Activated CD8-positive, alpha-beta T cell treated with anti-CD3 and anti-CD28 coated beads, Interleukin-2, amount 10 ng/mL, durations not matched to agents 7 days and 5 days (primary cell): ENCODE results near the gene TPM1. TPM values are rescaled to one million over a fixed set of nuclear protein-coding genes. Genes with fewer than 3 reads are reported as not detected.

Experiments used
- ATAC-seq: fragments of 150-1000 bp; cut with Tn5 transposase; one replicate; pipeline ENCODE4 v1.10.0; 2021; ENCODE audit warnings: moderate library complexity
- CTCF ChIA-PET: fragments of 350-600 bp; sonication (Branson Sonifier 250); formaldehyde crosslinking; loops from one replicate; lab custom pipeline; 2021; ENCODE audit warnings: antibody characterized with exemption; lab: Charles Lee
- POLR2A ChIA-PET: fragments of 350-600 bp; sonication (Branson Sonifier 250); formaldehyde crosslinking; loops from one replicate; lab custom pipeline; 2021; ENCODE audit warnings: antibody characterized with exemption; lab: Charles Lee
- DNase-seq: peaks from one replicate; pipeline ENCODE4 v3.0.0-alpha.2; 2020
- H3K27ac Mint-ChIP-seq: one replicate; pipeline ENCODE4 v1.8.0; 2021; ENCODE audit warnings: mild to moderate bottlenecking, mixed read lengths
- H3K27me3 Mint-ChIP-seq: one replicate; pipeline ENCODE4 v1.8.0; 2021; ENCODE audit warnings: low read depth, mixed read lengths
- H3K36me3 Mint-ChIP-seq: one replicate; pipeline ENCODE4 v1.8.0; 2021; ENCODE audit warnings: low read depth, mixed read lengths
- H3K4me1 Mint-ChIP-seq: one replicate; pipeline ENCODE4 v1.8.0; 2021; ENCODE audit warnings: low read depth, mixed read lengths
- H3K4me3 Mint-ChIP-seq: one replicate; pipeline ENCODE4 v1.8.0; 2021; ENCODE audit warnings: mild to moderate bottlenecking, mixed read lengths
- H3K9me3 Mint-ChIP-seq: one replicate; pipeline ENCODE4 v1.8.0; 2022; ENCODE audit warnings: mixed read lengths; ENCODE audit not compliant: insufficient read depth
- total RNA-seq, 2 experiments: library from RNA; stranded (reverse); gene quantifications; one replicate each; pipeline ENCODE4 v1.2.3, GENCODE V29; 2021

The TPM1 gene
- total RNA-seq, 2 experiments from 2014 or later: 7.4 to 7.8 TPM

GRCh38 chr15:63083044-63083443 is 40.5 kb downstream of the TPM1 start:
- DNase-seq (no peak), ATAC-seq (no peak)
- H3K4me3 Mint-ChIP-seq: no peak overlapping the region
- ChIA-PET CTCF (no interaction called here), POLR2A (no interaction called here)
- no peaks in the 10 kb centered on the region for H3K9me3 Mint-ChIP-seq
- H3K4me1 Mint-ChIP-seq: no peaks in the 10 kb centered on the region
- H3K27ac Mint-ChIP-seq: no peak overlapping the region
- H3K27me3 Mint-ChIP-seq: peaks cover 5% of the 10 kb centered on the region
- no peaks in the 10 kb centered on the region for H3K36me3 Mint-ChIP-seq

- Mint-ChIP-seq H3K9me3 (no peaks in the 10 kb centered on the region), H3K27ac (no peak overlapping the region), H3K4me1 (no peaks in the 10 kb centered on the region), H3K36me3 (no peaks in the 10 kb centered on the region), H3K4me3 (no peak overlapping the region), H3K27me3 (peaks cover 5% of the 10 kb centered on the region)
- no peak for ATAC-seq
- no peak for DNase-seq
- ChIA-PET POLR2A (no interaction called here), CTCF (no interaction called here)
Measured at GRCh38 chr15:63083541-63083940, 41.0 kb downstream of the TPM1 start.

GRCh38 chr15:63084806-63085205 is 42.3 kb downstream of the TPM1 start:
- ATAC-seq (no peak), DNase-seq (no peak)
- H3K4me3 Mint-ChIP-seq: no peak overlapping the region
- no peaks in the 10 kb centered on the region for H3K36me3 Mint-ChIP-seq
- H3K9me3 Mint-ChIP-seq: no peaks in the 10 kb centered on the region
- peaks cover 1% of the 10 kb centered on the region for H3K27me3 Mint-ChIP-seq
- no peak overlapping the region for H3K27ac Mint-ChIP-seq
- CTCF ChIA-PET: no interaction called here
- POLR2A ChIA-PET: no interaction called here
- peaks cover 7% of the 10 kb centered on the region for H3K4me1 Mint-ChIP-seq

GRCh38 chr15:63085289-63085688 is 42.7 kb downstream of the TPM1 start:
- H3K4me3 Mint-ChIP-seq: no peak overlapping the region
- POLR2A ChIA-PET: no interaction called here

DNA sequence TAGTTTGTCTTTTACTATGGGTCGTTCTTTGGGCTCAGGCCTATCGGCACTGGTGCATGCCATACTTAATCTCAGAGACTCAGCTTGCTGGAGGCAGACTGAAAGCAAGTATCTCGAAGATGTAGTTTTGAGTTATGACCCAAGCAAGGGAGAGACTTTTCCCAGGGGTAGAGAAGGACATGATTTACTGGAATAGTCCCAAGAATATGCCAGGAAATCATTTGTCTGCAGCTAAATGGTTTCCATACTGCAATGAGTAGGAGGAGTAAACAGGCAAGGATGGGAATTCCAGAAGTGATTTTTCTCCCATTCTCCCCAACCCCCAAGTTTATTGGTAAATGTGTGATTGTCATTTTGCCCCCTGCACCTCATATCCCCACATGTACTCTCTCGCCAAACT is 43.7 kb downstream of the TPM1 start:
- POLR2A ChIA-PET: no interaction called here

More at GRCh38 chr15:63085289-63085688, 42.7 kb downstream of the TPM1 start:
- H3K36me3 Mint-ChIP-seq: no peaks in the 10 kb centered on the region
- DNase-seq: no peak
- H3K4me1 Mint-ChIP-seq: peaks cover 7% of the 10 kb centered on the region
- no peak for ATAC-seq
- CTCF ChIA-PET: no interaction called here
- peaks cover 1% of the 10 kb centered on the region for H3K27me3 Mint-ChIP-seq
- H3K27ac Mint-ChIP-seq: no peak overlapping the region
- no peaks in the 10 kb centered on the region for H3K9me3 Mint-ChIP-seq

GRCh38 chr15:63086947-63087346 is 44.4 kb downstream of the TPM1 start:
- ChIA-PET CTCF (no interaction called here), POLR2A (no interaction called here)
- no peak overlapping the region for H3K4me3 Mint-ChIP-seq
- H3K27me3 Mint-ChIP-seq: peaks cover 1% of the 10 kb centered on the region
- H3K36me3 Mint-ChIP-seq: no peaks in the 10 kb centered on the region
- DNase-seq: no peak
- H3K4me1 Mint-ChIP-seq: peaks cover 7% of the 10 kb centered on the region
- H3K9me3 Mint-ChIP-seq: no peaks in the 10 kb centered on the region
- no peak for ATAC-seq
- H3K27ac Mint-ChIP-seq: no peak overlapping the region

More for the DNA sequence above, 43.7 kb downstream of the TPM1 start:
- no peak for ATAC-seq
- Mint-ChIP-seq H3K36me3 (no peaks in the 10 kb centered on the region), H3K9me3 (no peaks in the 10 kb centered on the region), H3K27me3 (peaks cover 1% of the 10 kb centered on the region), H3K27ac (no peak overlapping the region), H3K4me3 (no peak overlapping the region), H3K4me1 (peaks cover 7% of the 10 kb centered on the region)
- CTCF ChIA-PET: interaction anchor here (0.7 kb wide), 1 partner anchor 9 kb away, joined by 3 read pairs; no protein-coding TSS in a partner anchor
- DNase-seq: no peak

- POLR2A ChIA-PET: interaction anchor here (0.6 kb wide), 1 partner anchor 66 kb away, joined by 3 read pairs; no protein-coding TSS in a partner anchor
- DNase-seq (no peak), ATAC-seq (no peak)
- H3K36me3 Mint-ChIP-seq: no peaks in the 10 kb centered on the region
- H3K4me3 Mint-ChIP-seq: no peak overlapping the region
- no peak overlapping the region for H3K27ac Mint-ChIP-seq
- CTCF ChIA-PET: interaction anchor here (8.3 kb wide), 1 partner anchor 41 kb away, joined by 90 read pairs; no protein-coding TSS in a partner anchor
- H3K27me3 Mint-ChIP-seq: peaks cover 1% of the 10 kb centered on the region
- no peaks in the 10 kb centered on the region for H3K9me3 Mint-ChIP-seq
- H3K4me1 Mint-ChIP-seq: peaks cover 10% of the 10 kb centered on the region
Measured at GRCh38 chr15:63088533-63089245, 46.1 kb downstream of the TPM1 start.

DNA sequence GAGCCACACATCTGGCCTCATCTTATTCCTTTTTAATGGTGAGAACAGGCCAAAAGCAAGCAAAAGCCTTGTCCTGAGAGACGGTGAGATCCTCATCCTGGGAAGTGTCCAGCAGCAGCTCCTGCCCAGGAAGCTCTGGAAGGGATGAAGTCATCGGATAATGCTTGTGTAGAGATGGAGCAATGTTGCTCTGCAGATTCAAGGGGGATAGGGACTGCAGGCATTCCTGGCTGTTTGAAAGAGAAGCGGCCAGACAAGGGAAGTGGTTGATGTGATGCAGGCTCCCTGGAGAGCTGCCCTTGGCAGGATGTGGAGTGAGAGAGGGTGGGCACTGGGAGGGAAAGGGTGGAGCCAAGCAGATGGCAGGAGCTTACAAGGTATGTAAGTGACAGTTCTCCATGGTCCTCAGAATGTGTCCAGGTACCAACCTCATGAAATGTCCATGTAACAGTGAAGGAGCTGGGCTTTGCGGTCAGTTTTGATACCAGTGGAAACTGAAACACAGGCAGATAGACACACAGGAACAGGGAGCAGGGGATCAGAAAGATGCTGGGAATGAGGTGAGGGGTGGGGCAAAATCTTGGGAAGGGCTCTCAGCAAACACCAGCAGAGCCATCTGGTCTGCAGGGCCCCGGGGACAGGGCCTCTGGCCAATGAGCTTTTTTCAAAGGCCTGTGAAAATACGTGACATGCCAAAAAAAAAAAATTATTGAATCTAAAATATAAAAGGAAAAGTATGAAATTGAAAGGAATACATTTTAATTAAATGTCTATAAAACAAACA is 46.9 kb downstream of the TPM1 start:
- no peaks in the 10 kb centered on the region for H3K36me3 Mint-ChIP-seq
- no peaks in the 10 kb centered on the region for H3K9me3 Mint-ChIP-seq
- H3K27ac Mint-ChIP-seq: no peak overlapping the region
- DNase-seq (no peak), ATAC-seq (no peak)
- no peak overlapping the region for H3K4me3 Mint-ChIP-seq
- POLR2A ChIA-PET: no interaction called here
- H3K27me3 Mint-ChIP-seq: peaks cover 1% of the 10 kb centered on the region
- H3K4me1 Mint-ChIP-seq: peaks cover 10% of the 10 kb centered on the region
- CTCF ChIA-PET: interaction anchor here (8.3 kb wide), 1 partner anchor 41 kb away, joined by 90 read pairs; no protein-coding TSS in a partner anchor

DNA sequence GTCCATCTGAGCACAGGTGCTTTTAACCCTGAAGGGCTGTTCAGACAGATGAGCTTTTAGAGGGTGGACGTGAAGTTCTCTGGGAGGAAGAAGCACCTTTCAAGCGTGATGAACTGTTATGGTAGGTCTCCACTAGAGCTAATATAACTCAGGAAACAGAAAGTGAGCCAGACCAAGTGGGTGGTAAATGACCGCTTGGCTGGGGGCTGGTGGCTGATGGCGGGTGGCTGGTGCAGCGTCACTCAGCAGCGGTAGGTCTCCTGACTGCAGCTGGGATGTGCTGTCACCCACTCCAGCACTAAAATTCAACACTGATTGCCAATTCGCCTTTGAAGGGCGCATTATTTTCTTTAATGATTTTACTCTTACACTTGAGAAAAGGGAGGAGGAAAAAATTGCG is 47.9 kb downstream of the TPM1 start:
- Mint-ChIP-seq H3K4me1 (peaks cover 10% of the 10 kb centered on the region), H3K9me3 (no peaks in the 10 kb centered on the region), H3K36me3 (no peaks in the 10 kb centered on the region), H3K27ac (no peak overlapping the region), H3K27me3 (peaks cover 1% of the 10 kb centered on the region), H3K4me3 (no peak overlapping the region)
- DNase-seq (no peak), ATAC-seq (no peak)
- CTCF ChIA-PET: interaction anchor here (8.3 kb wide), 1 partner anchor 43 kb away, joined by 90 read pairs; no protein-coding TSS in a partner anchor
- POLR2A ChIA-PET: no interaction called here

GRCh38 chr15:63090887-63091286 is 48.3 kb downstream of the TPM1 start:
- CTCF ChIA-PET: interaction anchor here (8.3 kb wide), 1 partner anchor 43 kb away, joined by 90 read pairs; no protein-coding TSS in a partner anchor
- H3K4me3 Mint-ChIP-seq: no peak overlapping the region
- ATAC-seq (no peak), DNase-seq (no peak)
- no peaks in the 10 kb centered on the region for H3K9me3 Mint-ChIP-seq
- H3K4me1 Mint-ChIP-seq: peaks cover 10% of the 10 kb centered on the region
- H3K36me3 Mint-ChIP-seq: no peaks in the 10 kb centered on the region
- no peak overlapping the region for H3K27ac Mint-ChIP-seq
- peaks cover 1% of the 10 kb centered on the region for H3K27me3 Mint-ChIP-seq
- POLR2A ChIA-PET: no interaction called here

GRCh38 chr15:63091679-63092446 is 49.3 kb downstream of the TPM1 start:
- ChIA-PET POLR2A (no interaction called here), CTCF (interaction anchor here (1.3 to 8.3 kb wide), 3 partner anchors 12 to 44 kb away, joined by 3 to 90 read pairs (median 4); no protein-coding TSS in a partner anchor)
- H3K4me1 Mint-ChIP-seq: peaks cover 11% of the 10 kb centered on the region
- peaks cover 1% of the 10 kb centered on the region for H3K27me3 Mint-ChIP-seq
- DNase-seq (no peak), ATAC-seq (no peak)
- no peaks in the 10 kb centered on the region for H3K36me3 Mint-ChIP-seq
- H3K4me3 Mint-ChIP-seq: no peak overlapping the region
- no peaks in the 10 kb centered on the region for H3K9me3 Mint-ChIP-seq
- no peak overlapping the region for H3K27ac Mint-ChIP-seq
